Hepatocyte (in vitro differentiated cells): Measurements from ENCODE around the gene RAB11FIP4. TPM values are rescaled to one million over a fixed set of nuclear protein-coding genes. Genes with fewer than 3 reads are reported as not detected.

ENCODE experiments used
- DNase-seq: peaks from one replicate; pipeline ENCODE4 v3.0.0-alpha.2; 2016; ENCODE audit warnings: low spot score
- H2AFZ ChIP-seq: fragments of 200-600 bp; sonication (generic); 2 replicates; pipeline ENCODE4 v1.6.0; 2016; ENCODE audit warnings: antibody characterized with exemption, mild to moderate bottlenecking
- H3K27ac ChIP-seq: fragments of 200-600 bp; sonication (generic); 2 replicates; pipeline ENCODE4 v1.5.1; 2016; ENCODE audit warnings: mild to moderate bottlenecking
- H3K27me3 ChIP-seq: fragments of 200-600 bp; sonication (generic); 2 replicates; pipeline ENCODE4 v1.6.1; 2016
- H3K36me3 ChIP-seq: fragments of 200-600 bp; sonication (generic); replicated peaks from 2 replicates; pipeline ENCODE4 v1.5.1; 2016; ENCODE audit warnings: low read depth; ENCODE audit not compliant: insufficient read depth
- H3K4me1 ChIP-seq: fragments of 200-600 bp; sonication (generic); 2 replicates; pipeline ENCODE4 v1.5.1; 2016; ENCODE audit warnings: mild to moderate bottlenecking, moderate library complexity; ENCODE audit not compliant: insufficient read depth
- H3K4me2 ChIP-seq: fragments of 200-600 bp; sonication (generic); 2 replicates; pipeline ENCODE4 v1.6.0; 2016
- H3K4me3 ChIP-seq: fragments of 200-600 bp; sonication (generic); 2 replicates; pipeline ENCODE4 v1.5.1; 2016; ENCODE audit warnings: mild to moderate bottlenecking
- H3K79me2 ChIP-seq: fragments of 200-600 bp; sonication (generic); 2 replicates; pipeline ENCODE4 v1.6.0; 2017; ENCODE audit warnings: mild to moderate bottlenecking
- H3K9me2 ChIP-seq: fragments of 200-600 bp; sonication (generic); replicated peaks from 2 replicates; pipeline ENCODE4 v1.6.0; 2017; ENCODE audit warnings: mild to moderate bottlenecking; ENCODE audit not compliant: insufficient read depth
- H3K9me3 ChIP-seq: fragments of 200-600 bp; sonication (generic); 2 replicates; pipeline ENCODE4 v1.5.1; 2016; ENCODE audit warnings: low read depth, mild to moderate bottlenecking
- H4K20me1 ChIP-seq: fragments of 200-600 bp; sonication (generic); 2 replicates; pipeline ENCODE4 v1.6.0; 2016; ENCODE audit warnings: mild to moderate bottlenecking; ENCODE audit not compliant: insufficient read depth, poor library complexity, severe bottlenecking
- EZH2 ChIP-seq: fragments of 200-600 bp; sonication (generic); IDR thresholded peaks from 2 replicates; pipeline ENCODE4 v1.6.1; 2016; ENCODE audit warnings: antibody characterized with exemption, mild to moderate bottlenecking, borderline replicate concordance
- EZH2phosphoT487 ChIP-seq: fragments of 200-600 bp; sonication (generic); IDR thresholded peaks from one replicate; pipeline ENCODE4 v1.6.1; 2018; ENCODE audit warnings: antibody characterized with exemption, mild to moderate bottlenecking, low read depth, moderate library complexity; ENCODE audit not compliant: unreplicated experiment, severe bottlenecking
- WGBS: methylation state at CpG from one replicate; pipeline ENCODE4 v1.1.6; 2016; ENCODE audit warnings: low lambda C conversion rate; ENCODE audit errors: missing lambda C conversion rate; 5-methylcytosine and 5-hydroxymethylcytosine counted together
- polyA plus RNA-seq: library from polyadenylated mRNA; unstranded; fragments of >200 nt; fragmentation: Nextera tagmentation; extraction: Ambion mirVana; gene quantifications from 2 replicates; pipeline ENCODE4 v1.2.1, GENCODE V29; 2016
- total RNA-seq: library from RNA; depleted of rRNA; stranded (reverse); fragments of >200 nt; gene quantifications from 2 replicates; pipeline ENCODE4 v1.2.3, GENCODE V29; 2014
- TF ChIP-seq, protein P1 (sequence below): fragments of 200-600 bp; sonication (generic); IDR thresholded peaks from 2 replicates; pipeline ENCODE4 v1.5.1; 2016; ENCODE audit warnings: antibody characterized with exemption, mild to moderate bottlenecking; ENCODE audit not compliant: poor library complexity

Gene RAB11FIP4
- total and polyA plus RNA-seq, 2 experiments from 2014 or later, result 25.8 to 35.6 TPM

DNA sequence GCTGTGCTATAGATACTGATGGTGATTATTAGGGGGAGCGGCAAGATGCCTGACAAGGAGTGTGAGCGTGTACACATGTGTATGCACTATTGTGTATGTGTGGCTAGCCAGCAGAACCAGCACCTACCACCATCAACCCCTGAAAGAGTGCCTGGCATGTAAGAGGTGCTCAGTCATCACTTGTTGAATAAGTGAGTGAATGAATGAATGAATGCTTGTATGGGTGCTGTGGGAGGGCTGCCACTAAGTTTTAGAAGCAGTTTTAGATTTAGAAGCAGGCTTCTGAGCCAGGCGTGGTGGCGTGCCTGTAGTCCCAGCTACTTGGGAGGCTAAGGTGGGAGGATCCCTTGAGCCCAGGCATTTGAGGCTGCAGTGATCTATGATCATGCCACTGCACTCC, 37.0 kb downstream of the RAB11FIP4 start:
- Histone ChIP-seq H3K4me1 (peaks cover 8% of the 10 kb centered on the region), H3K79me2 (no peaks in the 10 kb centered on the region), H3K4me2 (no peak overlapping the region), H3K9me2 (no peaks in the 10 kb centered on the region), H3K27ac (no peak overlapping the region), H4K20me1 (no peaks in the 10 kb centered on the region), H3K9me3 (no peaks in the 10 kb centered on the region), H2AFZ (no peak overlapping the region), H3K36me3 (no peaks in the 10 kb centered on the region), H3K27me3 (no peaks in the 10 kb centered on the region), H3K4me3 (no peak overlapping the region)
- no peak for TF ChIP-seq EZH2
- no peak for TF ChIP-seq EZH2phosphoT487
- TF ChIP-seq, protein P1, sequence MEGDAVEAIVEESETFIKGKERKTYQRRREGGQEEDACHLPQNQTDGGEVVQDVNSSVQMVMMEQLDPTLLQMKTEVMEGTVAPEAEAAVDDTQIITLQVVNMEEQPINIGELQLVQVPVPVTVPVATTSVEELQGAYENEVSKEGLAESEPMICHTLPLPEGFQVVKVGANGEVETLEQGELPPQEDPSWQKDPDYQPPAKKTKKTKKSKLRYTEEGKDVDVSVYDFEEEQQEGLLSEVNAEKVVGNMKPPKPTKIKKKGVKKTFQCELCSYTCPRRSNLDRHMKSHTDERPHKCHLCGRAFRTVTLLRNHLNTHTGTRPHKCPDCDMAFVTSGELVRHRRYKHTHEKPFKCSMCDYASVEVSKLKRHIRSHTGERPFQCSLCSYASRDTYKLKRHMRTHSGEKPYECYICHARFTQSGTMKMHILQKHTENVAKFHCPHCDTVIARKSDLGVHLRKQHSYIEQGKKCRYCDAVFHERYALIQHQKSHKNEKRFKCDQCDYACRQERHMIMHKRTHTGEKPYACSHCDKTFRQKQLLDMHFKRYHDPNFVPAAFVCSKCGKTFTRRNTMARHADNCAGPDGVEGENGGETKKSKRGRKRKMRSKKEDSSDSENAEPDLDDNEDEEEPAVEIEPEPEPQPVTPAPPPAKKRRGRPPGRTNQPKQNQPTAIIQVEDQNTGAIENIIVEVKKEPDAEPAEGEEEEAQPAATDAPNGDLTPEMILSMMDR, result no peak
- WGBS, result 99% methylated on average over 4 of the region's 4 CpGs
- DNase-seq, result no peak

DNA sequence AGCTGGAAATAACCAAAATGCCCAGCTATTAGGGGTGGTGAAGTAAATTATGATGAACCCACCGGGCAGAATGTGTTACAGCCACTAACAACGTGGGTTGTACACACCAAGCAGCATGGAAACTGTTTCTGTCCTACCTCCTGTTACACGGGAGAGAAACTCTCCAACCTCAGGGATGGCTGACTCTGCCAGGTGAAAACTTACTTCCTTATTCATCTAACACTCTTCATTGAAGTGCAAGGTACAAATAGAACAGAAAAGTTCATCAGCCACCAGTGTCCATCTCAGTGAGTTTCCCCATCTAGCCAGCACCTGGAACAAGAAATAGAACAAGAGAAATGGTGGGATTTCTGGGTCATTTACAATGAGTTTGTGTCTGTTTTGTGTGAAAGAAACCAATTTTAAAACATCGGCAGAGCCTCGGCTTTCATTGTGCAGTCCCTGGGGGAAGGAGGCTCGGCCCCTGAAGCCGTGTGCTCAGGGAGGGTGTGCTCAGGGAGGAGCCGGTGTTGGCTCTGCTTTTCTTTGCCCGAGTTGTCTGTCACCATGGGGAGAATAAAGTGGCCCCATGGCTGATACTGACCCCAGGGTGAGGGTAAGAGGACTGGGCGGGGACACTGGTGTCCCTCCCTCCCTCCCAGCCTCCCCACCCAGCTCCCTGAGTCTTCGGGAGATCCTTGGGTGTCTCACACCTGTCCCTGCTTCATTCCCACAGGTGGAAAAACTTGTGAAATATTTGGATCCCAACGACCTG, 39.8 kb downstream of the RAB11FIP4 start:
- 50% methylated on average over 11 of the region's 12 CpGs for WGBS
- no peaks in the 10 kb centered on the region for H3K79me2 ChIP-seq
- TF ChIP-seq, protein P1, result no peak
- TF ChIP-seq EZH2 (no peak), EZH2phosphoT487 (no peak)
- no peaks in the 10 kb centered on the region for H3K9me2 ChIP-seq
- H3K9me3 ChIP-seq, result no peaks in the 10 kb centered on the region
- no peaks in the 10 kb centered on the region for H3K27me3 ChIP-seq
- no peak overlapping the region for H3K4me3 ChIP-seq
- no peak overlapping the region for H3K27ac ChIP-seq
- no peaks in the 10 kb centered on the region for H3K36me3 ChIP-seq
- no peak overlapping the region for H3K4me2 ChIP-seq
- no peak overlapping the region for H2AFZ ChIP-seq
- no peaks in the 10 kb centered on the region for H4K20me1 ChIP-seq
- H3K4me1 ChIP-seq, result no peaks in the 10 kb centered on the region
- no peak for DNase-seq

DNA sequence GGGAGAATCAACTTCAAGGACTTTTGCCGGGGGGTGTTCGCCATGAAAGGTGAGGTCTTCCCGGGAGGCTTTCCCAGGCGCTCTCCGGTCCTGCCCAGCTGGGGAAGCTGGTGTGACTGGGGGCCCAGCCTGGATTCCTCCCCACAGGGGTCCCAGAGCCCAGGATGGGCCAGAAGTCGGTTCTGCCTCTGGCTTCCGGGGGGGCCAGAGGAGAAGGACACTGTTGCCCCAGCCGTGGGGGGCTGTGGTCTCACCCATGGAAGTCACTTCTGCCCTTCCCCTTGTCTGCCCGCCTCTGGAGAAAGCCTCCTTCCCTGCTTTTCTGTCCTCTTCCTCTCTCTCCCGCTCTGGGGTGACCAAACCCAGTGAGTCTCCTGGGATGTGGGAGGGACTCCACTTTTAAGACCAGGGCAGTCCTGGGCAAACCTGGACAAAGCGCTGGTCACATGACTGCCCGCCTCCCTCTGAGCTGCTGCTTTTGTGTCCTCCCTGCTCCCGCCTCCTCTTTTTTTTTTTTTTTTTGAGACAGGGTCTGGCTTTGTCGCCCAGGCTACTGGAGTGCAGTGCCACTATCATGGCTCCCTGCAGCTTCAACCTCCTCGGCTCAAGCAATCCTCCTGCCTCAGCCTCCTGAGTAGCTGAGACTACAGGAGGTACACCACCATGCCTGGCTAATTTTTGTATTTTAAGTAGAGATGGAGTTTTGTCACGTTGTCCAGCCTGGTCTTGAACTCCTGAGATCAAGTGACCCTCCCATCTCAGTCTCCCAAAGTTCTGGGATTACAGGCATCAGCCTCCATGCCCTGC, 40.6 kb downstream of the RAB11FIP4 start:
- Histone ChIP-seq H2AFZ (no peak overlapping the region), H3K9me2 (no peaks in the 10 kb centered on the region), H4K20me1 (no peaks in the 10 kb centered on the region), H3K4me3 (no peak overlapping the region), H3K9me3 (no peaks in the 10 kb centered on the region), H3K4me1 (no peaks in the 10 kb centered on the region), H3K27me3 (no peaks in the 10 kb centered on the region), H3K36me3 (no peaks in the 10 kb centered on the region), H3K79me2 (no peaks in the 10 kb centered on the region), H3K27ac (no peak overlapping the region), H3K4me2 (no peak overlapping the region)
- no peak for DNase-seq
- 72% methylated on average over 16 of the region's 16 CpGs for WGBS
- no peak for TF ChIP-seq EZH2phosphoT487
- no peak for TF ChIP-seq EZH2
- TF ChIP-seq, protein P1, result no peak
